Endometrium (tissue), 2 donors: Measurements from ENCODE around the gene SDK2.
"Not testable (repeated sequence)": the region's sequence is repeated elsewhere in the genome, so short reads cannot be mapped to it uniquely, and the experiment has no call there.

ENCODE experiments used
- FAIRE-seq: peaks from 2 replicates; lab custom pipeline; 2012; peaks lifted over from hg19 to GRCh38; lab: Jason Lieb, UNC
- donor health status: control.
- donor health status: control.

The SDK2 gene

GRCh38 chr17:73343168-73343634 is 301.0 kb downstream of the SDK2 start:
- peak; percentile 85 for FAIRE-seq

- FAIRE-seq, result no peak
Measured at GRCh38 chr17:73342541-73343167, 301.6 kb downstream of the SDK2 start.

- FAIRE-seq, result no peak
Measured at GRCh38 chr17:73342050-73342522, 302.2 kb downstream of the SDK2 start.

- no peak for FAIRE-seq
Measured at GRCh38 chr17:73341350-73342049, 302.7 kb downstream of the SDK2 start.

GRCh38 chr17:73340093-73340596 is 304.1 kb downstream of the SDK2 start:
- no peak for FAIRE-seq

GRCh38 chr17:73338566-73339197 is 305.6 kb downstream of the SDK2 start:
- FAIRE-seq, result no peak

GRCh38 chr17:73338050-73338521 is 306.2 kb downstream of the SDK2 start:
- FAIRE-seq, result no peak

- FAIRE-seq, result no peak
Measured at GRCh38 chr17:73337330-73337710, 306.9 kb downstream of the SDK2 start.

GRCh38 chr17:73336408-73337329 is 307.6 kb downstream of the SDK2 start:
- FAIRE-seq, result no peak

GRCh38 chr17:73335591-73336407 is 308.4 kb downstream of the SDK2 start:
- no peak for FAIRE-seq

GRCh38 chr17:73334771-73335513 is 309.3 kb downstream of the SDK2 start:
- FAIRE-seq, result no peak

- not testable (repeated sequence) for FAIRE-seq
Measured at GRCh38 chr17:73333445-73333844, 310.8 kb downstream of the SDK2 start.

GRCh38 chr17:73331060-73331459 is 313.2 kb downstream of the SDK2 start:
- FAIRE-seq, result no peak

- no peak for FAIRE-seq
Measured at GRCh38 chr17:73327676-73328075, 316.6 kb downstream of the SDK2 start.

- no peak for FAIRE-seq
Measured at GRCh38 chr17:73325527-73325842, 318.8 kb downstream of the SDK2 start.

- FAIRE-seq, result no peak
Measured at GRCh38 chr17:73324711-73325526, 319.3 kb downstream of the SDK2 start.

- no peak for FAIRE-seq
Measured at GRCh38 chr17:73324160-73324475, 320.1 kb downstream of the SDK2 start.

- no peak for FAIRE-seq
Measured at GRCh38 chr17:73323409-73324159, 320.7 kb downstream of the SDK2 start.
